Activated gamma-delta T cell treated with anti-CD3 and anti-CD28 coated beads, Interleukin-2, amount 50 U/mL, for 16 hours (primary cell): Measurements from ENCODE around the gene OR7G1.
"Not testable (repeated sequence)": the region's sequence is repeated elsewhere in the genome, so short reads cannot be mapped to it uniquely, and the experiment has no call there.

ENCODE experiments used
- DNase-seq: peaks from one replicate; pipeline ENCODE4 v3.0.0-alpha.2; 2020; ENCODE audit warnings: low read depth

OR7G1 gene

DNA sequence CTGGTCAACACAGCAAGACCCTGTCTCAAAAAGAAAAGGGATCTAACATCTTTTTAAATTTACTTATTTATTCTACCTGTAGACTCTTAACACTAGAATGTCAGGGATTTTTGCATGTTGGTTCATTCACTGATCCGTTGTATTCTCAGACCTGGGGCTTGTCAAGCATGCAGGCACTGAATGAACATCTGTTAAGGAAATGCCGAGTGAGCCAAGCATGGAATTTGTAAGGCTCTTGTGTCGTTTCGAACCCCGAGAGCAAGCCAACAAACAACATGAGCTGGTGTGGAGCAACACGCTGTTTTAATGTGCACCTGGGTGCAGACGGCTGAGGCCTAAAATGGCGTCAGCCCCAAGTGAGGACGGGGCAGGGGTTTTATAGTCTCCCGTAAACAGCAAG is 38.7 kb downstream of the OR7G1 start:
- no peak for DNase-seq

DNA sequence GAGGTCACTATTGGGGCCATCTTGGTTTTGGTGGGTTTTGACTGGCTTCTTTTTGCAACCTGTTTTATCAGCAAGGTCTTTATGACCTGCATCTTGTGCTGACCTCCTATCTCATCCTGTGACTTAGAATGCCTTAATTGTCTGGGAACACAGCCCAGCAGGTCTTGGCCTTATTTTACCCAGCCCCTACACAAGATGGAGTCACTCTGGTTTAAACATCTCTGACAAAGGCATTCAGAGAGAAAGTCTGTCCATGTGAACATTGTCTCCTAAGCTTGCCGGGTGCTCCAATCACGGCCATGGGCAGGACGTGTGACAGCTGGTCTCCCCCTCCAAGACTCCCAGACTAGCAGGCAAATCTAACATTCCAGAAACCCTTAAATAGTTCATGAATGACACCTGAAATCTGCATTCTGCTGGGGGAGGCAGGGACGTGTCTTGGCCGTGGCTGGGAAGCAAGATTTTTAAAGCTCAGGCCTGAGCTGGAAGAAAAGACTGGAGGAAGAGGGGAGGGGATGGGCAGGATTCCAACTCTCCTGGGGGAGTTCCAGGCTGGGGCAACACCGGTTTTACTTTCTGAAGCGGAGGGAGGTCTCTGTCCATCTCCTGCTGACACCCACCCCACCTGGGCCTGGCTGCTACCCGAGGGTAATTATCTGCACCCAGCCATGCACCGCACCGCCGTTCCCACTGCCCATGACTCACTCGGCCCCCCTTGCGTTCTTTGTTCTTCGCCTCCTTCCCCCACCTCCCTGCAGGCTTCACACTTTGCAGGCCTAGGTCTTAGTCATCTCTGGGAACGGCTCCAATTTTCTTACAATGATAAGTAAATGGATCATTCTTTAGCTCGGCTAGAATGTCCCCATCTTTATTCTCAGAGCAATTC is 40.3 kb downstream of the OR7G1 start:
- no peak for DNase-seq

DNA sequence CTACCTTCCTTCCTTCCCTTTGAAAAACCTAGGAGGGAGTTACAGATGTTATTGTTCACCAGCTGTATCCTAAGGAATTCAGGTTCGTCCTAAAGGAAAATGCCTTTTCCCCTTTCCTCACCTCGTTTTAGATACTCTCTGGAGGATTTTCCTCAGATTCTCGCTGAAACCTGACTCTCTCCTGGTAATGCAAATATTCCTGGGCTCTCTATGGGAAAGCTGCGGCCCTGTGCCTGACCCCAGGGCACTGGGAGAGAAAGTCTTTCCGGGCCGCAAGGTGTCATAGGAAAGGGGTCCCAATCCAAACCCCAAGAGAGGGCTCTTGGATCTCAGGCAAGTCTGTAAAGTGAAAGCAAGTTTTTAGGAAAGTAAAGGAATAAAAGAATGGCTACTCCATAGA is 41.8 kb downstream of the OR7G1 start:
- no peak for DNase-seq

DNA sequence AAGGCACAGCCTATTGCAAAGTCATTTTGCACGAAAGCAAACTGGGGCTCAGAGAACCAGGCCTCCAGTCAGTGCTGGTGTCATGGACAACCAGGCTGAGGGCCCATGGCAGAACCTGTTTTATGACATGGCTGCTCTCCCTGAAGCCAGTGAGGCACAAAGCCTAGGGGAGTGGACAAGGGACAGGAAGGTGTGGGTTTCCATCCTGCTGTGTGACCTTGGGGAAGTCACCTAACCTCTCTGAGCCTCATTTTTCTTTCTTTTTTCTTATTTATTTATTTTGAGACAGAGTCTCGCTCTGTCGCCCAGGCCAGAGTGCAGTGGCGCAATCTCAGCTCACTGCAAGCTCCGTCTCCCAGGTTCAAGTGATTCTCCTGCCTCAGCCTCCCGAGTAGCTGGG is 43.8 kb downstream of the OR7G1 start:
- not testable (repeated sequence) for DNase-seq

DNA sequence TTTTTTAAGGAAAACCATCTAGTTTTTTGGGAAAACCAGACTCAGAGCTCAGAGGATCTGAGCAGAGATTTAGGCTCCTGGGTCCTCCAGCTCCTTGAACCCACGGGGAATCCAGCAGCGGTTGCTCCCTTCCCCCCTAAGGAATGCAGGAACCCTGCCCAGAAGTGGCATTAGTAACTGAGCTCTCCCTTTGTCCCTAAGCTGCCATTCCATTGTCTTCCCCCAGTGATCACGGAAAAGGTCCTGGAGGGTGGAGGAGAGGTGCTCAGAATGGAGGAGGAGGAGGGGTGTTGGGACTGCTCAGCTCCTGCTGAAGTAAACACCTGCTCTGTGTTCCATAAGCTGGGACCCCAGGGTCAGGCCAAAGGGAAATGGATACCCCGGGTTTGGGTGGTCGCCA is 45.5 kb downstream of the OR7G1 start:
- no peak for DNase-seq

DNA sequence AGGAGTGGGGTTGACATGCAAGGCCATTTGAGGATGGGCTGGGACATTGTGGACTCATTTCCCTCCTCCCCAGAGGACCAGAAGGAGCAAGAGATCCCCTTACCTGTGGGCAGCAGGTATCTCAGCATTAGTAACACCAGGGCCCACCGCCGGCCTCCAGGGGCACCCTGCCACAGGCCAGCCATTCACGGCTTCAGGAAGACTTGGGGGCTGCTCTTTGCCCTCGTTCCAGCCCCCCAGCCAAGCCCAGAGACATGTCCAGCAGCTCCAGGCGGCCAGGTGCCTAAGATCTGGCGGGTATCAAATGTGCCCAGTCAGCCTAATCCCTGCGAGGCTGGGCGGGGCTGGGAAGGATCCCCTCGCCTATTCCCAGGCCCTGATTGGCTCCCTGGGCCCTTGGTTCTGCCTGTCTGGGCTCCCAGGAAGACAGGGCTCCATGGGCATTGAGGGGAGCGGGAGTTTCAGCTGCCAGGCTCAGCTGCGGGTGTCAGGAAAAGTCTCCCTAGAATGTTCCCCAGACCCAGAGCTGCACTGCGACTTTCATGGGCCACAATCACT is 50.0 kb downstream of the OR7G1 start:
- no peak for DNase-seq
